Measurements from ENCODE around the gene OS9. TPM values are rescaled to one million over a fixed set of nuclear protein-coding genes. Genes with fewer than 3 reads are reported as not detected.

The OS9 gene
- total and polyA plus RNA-seq, 9 of the 15 experiments (the other 6 are each of a cell fraction or from before 2014, with no cell fraction given), result 4.6 to 105 (median 89.5) TPM

- TF ChIP-seq SRSF3 (IDR thresholded peaks at IDR 0.05; ENCODE audit: insufficient read depth, low read length), result no peak
- no peak for TF ChIP-seq BDP1 (IDR thresholded peaks at IDR 0.05; ENCODE audit: insufficient read depth, insufficient read length)
- TF ChIP-seq ELF4 (CRISPR knock-in tag; IDR thresholded peaks at IDR 0.05), result no peak
- TF ChIP-seq, protein P1, sequence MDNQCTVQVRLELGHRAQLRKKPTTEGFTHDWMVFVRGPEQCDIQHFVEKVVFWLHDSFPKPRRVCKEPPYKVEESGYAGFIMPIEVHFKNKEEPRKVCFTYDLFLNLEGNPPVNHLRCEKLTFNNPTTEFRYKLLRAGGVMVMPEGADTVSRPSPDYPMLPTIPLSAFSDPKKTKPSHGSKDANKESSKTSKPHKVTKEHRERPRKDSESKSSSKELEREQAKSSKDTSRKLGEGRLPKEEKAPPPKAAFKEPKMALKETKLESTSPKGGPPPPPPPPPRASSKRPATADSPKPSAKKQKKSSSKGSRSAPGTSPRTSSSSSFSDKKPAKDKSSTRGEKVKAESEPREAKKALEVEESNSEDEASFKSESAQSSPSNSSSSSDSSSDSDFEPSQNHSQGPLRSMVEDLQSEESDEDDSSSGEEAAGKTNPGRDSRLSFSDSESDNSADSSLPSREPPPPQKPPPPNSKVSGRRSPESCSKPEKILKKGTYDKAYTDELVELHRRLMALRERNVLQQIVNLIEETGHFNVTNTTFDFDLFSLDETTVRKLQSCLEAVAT (IDR thresholded peaks at IDR 0.05), result no peak
- no peak for TF ChIP-seq ZNF668 (CRISPR knock-in tag; IDR thresholded peaks at IDR 0.05)
- TF ChIP-seq ZNF143 (CRISPR knock-in tag; IDR thresholded peaks at IDR 0.05), result no peak
- TF ChIP-seq, protein P2, sequence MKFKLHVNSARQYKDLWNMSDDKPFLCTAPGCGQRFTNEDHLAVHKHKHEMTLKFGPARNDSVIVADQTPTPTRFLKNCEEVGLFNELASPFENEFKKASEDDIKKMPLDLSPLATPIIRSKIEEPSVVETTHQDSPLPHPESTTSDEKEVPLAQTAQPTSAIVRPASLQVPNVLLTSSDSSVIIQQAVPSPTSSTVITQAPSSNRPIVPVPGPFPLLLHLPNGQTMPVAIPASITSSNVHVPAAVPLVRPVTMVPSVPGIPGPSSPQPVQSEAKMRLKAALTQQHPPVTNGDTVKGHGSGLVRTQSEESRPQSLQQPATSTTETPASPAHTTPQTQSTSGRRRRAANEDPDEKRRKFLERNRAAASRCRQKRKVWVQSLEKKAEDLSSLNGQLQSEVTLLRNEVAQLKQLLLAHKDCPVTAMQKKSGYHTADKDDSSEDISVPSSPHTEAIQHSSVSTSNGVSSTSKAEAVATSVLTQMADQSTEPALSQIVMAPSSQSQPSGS (CRISPR knock-in tag; IDR thresholded peaks at IDR 0.05), result no peak
- no peak for TF ChIP-seq TFAM (CRISPR knock-in tag; conservative IDR thresholded peaks at IDR 0.05)
- peak; percentile 4; the same call in 1 of the 2 replicates for TF ChIP-seq ZBTB33 (CRISPR knock-in tag; IDR thresholded peaks at IDR 0.05)
- peak; percentile 68 for TF ChIP-seq FIP1L1 (IDR thresholded peaks at IDR 0.05; ENCODE audit: low read depth, low read length, poor library complexity, severe bottlenecking)
- TF ChIP-seq TGIF2 (CRISPR knock-in tag; IDR thresholded peaks at IDR 0.05), result no peak
- no peak for TF ChIP-seq EP300 (IDR thresholded peaks at IDR 0.05; ENCODE audit: low read length)
- TF ChIP-seq ZNF589 (CRISPR knock-in tag; IDR thresholded peaks at IDR 0.05; ENCODE audit: low read depth), result no peak
- TF ChIP-seq SP2 (IDR thresholded peaks at IDR 0.05; ENCODE audit: extremely low read depth, low read depth, low read length, poor library complexity, severe bottlenecking), result no peak
- TF ChIP-seq PYGO2 (tag; IDR thresholded peaks at IDR 0.05), result no peak
- TF ChIP-seq ZNF639 (CRISPR knock-in tag; conservative IDR thresholded peaks at IDR 0.05 in 1 of 2, IDR thresholded peaks at IDR 0.05 in 1 of 2), result no peak
- no peak for TF ChIP-seq HNRNPLL (IDR thresholded peaks at IDR 0.05; ENCODE audit: low read depth, low read length, poor library complexity, severe bottlenecking)
- TF ChIP-seq ZFP1 (CRISPR knock-in tag; IDR thresholded peaks at IDR 0.05), result no peak
- TF ChIP-seq TRIM24 (IDR thresholded peaks at IDR 0.05), result no peak
- TF ChIP-seq FOXJ2 (tag; IDR thresholded peaks at IDR 0.05), result no peak
- no peak for TF ChIP-seq ZNF695 (CRISPR knock-in tag; IDR thresholded peaks at IDR 0.05)
Measured at GRCh38 chr12:57737467-57738460, 43.8 kb downstream of the OS9 start (continued).
